Measurements from ENCODE around the gene CHD5.
"Not testable (repeated sequence)": the region's sequence is repeated elsewhere in the genome, so short reads cannot be mapped to it uniquely, and the experiment has no call there.

Gene CHD5

GRCh38 chr1:6180268-6180706 lies at the start of gene CHD5:
Gene CHD5 (minus strand): TSS chr1:6180321. CDS start chr1:6180023, 298 bp downstream.
- peak in 1 of 2 experiments; percentile 27 for DNase-seq

- no peak for DNase-seq
Measured at GRCh38 chr1:6225651-6226050, 45.5 kb upstream of the CHD5 start.

GRCh38 chr1:6224718-6225117 lies 44.6 kb upstream of the CHD5 start:
- no peak for DNase-seq

GRCh38 chr1:6223617-6224016 lies 43.5 kb upstream of the CHD5 start:
- no peak for DNase-seq

GRCh38 chr1:6222636-6223035 lies 42.5 kb upstream of the CHD5 start:
- no peak for DNase-seq

GRCh38 chr1:6221210-6221784 lies 41.2 kb upstream of the CHD5 start:
- no peak for DNase-seq

GRCh38 chr1:6220236-6220635 lies 40.1 kb upstream of the CHD5 start:
- no peak for DNase-seq

- DNase-seq: not testable (repeated sequence)
Measured at GRCh38 chr1:6219641-6220040, 39.5 kb upstream of the CHD5 start.

GRCh38 chr1:6218375-6219164 lies 38.4 kb upstream of the CHD5 start:
- DNase-seq: no peak

- no peak for DNase-seq
Measured at GRCh38 chr1:6212193-6212959, 32.3 kb upstream of the CHD5 start.

GRCh38 chr1:6211731-6212130 lies 31.6 kb upstream of the CHD5 start:
- DNase-seq: no peak

- DNase-seq: no peak
Measured at GRCh38 chr1:6210591-6211355, 30.7 kb upstream of the CHD5 start.

GRCh38 chr1:6209661-6210580 lies 29.8 kb upstream of the CHD5 start:
- peak; percentile 50 to 59 for DNase-seq

GRCh38 chr1:6208723-6209660 lies 28.9 kb upstream of the CHD5 start:
- DNase-seq: peak; percentile 49 to 60

GRCh38 chr1:6207921-6208320 lies 27.8 kb upstream of the CHD5 start:
- DNase-seq: no peak

- no peak for DNase-seq
Measured at GRCh38 chr1:6207075-6207885, 27.2 kb upstream of the CHD5 start.

- no peak for DNase-seq
Measured at GRCh38 chr1:6206520-6206855, 26.4 kb upstream of the CHD5 start.

GRCh38 chr1:6205849-6206519 lies 25.9 kb upstream of the CHD5 start, which contains the start of gene RNF207:
Gene RNF207 (plus strand): TSS chr1:6206119. CDS start chr1:6206536, 417 bp downstream.
- DNase-seq: peak; percentile 82 to 84

- no peak for DNase-seq
Measured at GRCh38 chr1:6202256-6202655, 22.1 kb upstream of the CHD5 start.

Measured in activated T-cell treated with anti-CD3 and anti-CD28 coated beads, Interleukin-2, amount 50 U/mL, for 48 hours (primary cell).